Measurements from ENCODE around the gene INTU.
"Not testable (repeated sequence)": the region's sequence is repeated elsewhere in the genome, so short reads cannot be mapped to it uniquely, and the experiment has no call there.

The INTU gene

DNA sequence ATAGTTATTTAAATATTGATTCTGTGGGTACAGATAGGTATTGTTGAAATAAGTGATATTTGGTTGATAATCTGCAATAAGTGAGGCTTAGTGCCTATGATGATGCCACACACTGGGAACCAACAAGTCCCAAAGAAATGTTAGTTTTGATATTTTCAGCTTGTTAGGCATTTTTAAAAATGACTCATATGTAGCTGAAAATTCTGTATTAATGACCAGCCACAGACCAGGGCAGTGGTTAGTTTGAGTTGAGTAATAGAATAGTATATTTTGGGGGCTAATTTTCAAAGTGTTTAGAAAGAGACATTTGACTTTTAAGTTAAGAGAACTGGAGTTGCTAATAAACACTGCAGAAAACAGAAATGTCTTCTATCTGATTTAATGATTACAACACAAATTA, 9.4 kb downstream of the INTU start:
- peak in 1 of 2 donors; percentile 41 for DNase-seq (ENCODE audit: low read depth in 2 of 2)
- TF ChIP-seq, protein P1, sequence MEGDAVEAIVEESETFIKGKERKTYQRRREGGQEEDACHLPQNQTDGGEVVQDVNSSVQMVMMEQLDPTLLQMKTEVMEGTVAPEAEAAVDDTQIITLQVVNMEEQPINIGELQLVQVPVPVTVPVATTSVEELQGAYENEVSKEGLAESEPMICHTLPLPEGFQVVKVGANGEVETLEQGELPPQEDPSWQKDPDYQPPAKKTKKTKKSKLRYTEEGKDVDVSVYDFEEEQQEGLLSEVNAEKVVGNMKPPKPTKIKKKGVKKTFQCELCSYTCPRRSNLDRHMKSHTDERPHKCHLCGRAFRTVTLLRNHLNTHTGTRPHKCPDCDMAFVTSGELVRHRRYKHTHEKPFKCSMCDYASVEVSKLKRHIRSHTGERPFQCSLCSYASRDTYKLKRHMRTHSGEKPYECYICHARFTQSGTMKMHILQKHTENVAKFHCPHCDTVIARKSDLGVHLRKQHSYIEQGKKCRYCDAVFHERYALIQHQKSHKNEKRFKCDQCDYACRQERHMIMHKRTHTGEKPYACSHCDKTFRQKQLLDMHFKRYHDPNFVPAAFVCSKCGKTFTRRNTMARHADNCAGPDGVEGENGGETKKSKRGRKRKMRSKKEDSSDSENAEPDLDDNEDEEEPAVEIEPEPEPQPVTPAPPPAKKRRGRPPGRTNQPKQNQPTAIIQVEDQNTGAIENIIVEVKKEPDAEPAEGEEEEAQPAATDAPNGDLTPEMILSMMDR (IDR thresholded peaks at IDR 0.05; ENCODE audit: low read depth, low read length), result no peak
- H3K4me3 ChIP-seq (replicated peaks in 1 of 2; ENCODE audit: low read depth in 2 of 2, low read length in 2 of 2), result no peak overlapping the region

DNA sequence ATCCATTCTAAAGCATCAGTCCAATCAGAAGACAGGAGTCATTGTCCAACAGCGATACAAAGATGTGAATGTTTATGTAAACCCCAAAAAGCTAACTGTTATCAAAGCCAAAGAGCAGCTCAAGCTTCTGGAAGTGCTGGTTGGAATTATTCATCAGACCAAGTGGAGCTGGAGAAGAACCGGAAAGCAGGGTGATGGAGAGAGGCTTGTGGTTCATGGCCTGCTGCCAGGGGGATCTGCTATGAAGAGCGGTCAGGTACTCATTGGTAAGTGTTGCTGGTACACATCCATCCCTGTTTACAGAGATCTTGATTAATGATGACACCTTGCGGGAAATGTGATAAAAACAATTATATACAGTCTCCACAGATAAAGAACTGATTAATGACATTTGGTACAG, 11.0 kb downstream of the INTU start:
- TF ChIP-seq, protein P1 (IDR thresholded peaks at IDR 0.05; ENCODE audit: low read depth, low read length), result no peak
- no peak for DNase-seq (ENCODE audit: low read depth in 2 of 2)

DNA sequence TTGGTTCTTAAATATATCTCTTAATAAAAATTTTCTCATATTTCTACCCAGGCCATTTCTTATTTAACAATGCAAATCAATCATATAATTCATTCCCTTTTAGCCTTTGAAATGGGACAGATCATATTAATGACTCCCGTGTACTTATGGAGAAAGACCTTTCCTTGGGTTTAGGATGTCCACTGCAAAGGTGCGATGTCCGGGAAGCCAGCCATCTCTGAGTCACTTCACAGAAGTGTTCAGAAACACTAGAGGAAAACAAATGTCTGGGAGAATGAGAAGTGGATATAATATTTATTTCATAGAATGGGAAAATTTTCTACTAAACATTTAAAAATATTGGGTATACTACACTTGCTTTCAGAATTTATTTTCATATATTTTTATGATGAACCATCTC, 15.3 kb downstream of the INTU start:
- TF ChIP-seq, protein P1 (IDR thresholded peaks at IDR 0.05; ENCODE audit: low read depth, low read length), result no peak
- peak in 1 of 2 donors; percentile 35 for DNase-seq (ENCODE audit: low read depth in 2 of 2)
- H3K4me3 ChIP-seq (replicated peaks in 1 of 2; ENCODE audit: low read depth in 2 of 2, low read length in 2 of 2), result no peak overlapping the region

More for the DNA sequence above, 11.0 kb downstream of the INTU start:
- no peak overlapping the region for H3K4me3 ChIP-seq (replicated peaks in 1 of 2; ENCODE audit: low read depth in 2 of 2, low read length in 2 of 2)

DNA sequence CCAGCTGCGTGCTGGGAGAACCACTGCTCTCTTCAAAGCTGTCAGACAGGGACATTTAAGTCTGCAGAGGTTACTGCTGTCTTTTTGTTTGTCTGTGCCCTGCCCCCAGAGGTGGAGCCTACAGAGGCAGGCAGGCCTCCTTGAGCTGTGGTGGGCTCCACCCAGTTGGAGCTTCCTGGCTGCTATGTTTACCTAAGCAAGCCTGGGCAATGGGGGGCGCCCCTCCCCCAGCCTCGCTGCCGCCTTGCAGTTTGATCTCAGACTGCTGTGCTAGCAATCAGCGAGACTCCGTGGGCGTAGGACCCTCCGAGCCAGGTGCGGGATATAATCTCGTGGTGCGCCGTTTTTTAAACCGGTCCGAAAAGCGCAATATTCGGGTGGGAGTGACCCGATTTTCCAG, 22.8 kb downstream of the INTU start:
- H3K4me3 ChIP-seq (replicated peaks in 1 of 2; ENCODE audit: low read depth in 2 of 2, low read length in 2 of 2); DNase-seq (ENCODE audit: low read depth in 2 of 2): not testable (repeated sequence)

DNA sequence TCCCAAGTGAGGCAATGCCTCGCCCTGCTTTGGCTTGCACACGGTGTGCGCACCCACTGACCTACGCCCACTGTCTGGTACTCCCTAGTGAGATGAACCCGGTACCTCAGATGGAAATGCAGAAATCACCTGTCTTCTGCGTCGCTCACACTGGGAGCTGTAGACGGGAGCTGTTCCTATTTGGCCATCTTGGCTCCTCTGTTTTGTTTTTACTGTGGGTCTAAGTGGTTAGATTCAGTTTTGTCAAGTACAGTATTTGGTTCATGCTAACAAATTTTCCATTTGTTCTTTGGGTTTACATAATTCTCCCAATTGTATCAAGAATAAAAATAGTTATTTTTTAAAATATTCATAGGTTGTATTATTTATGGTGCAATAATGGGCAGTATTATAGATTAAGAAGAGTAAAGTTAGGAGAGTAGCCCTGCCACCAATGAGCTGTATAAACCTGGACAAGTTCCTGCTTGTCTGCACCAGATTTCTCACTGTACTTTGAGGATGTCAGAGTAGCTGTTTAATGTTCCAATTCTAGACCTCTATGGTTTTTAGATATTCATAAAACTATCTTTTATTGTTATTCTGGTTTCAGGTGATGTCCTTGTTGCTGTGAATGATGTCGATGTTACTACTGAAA, 23.4 kb downstream of the INTU start:
- no peak for DNase-seq (ENCODE audit: low read depth in 2 of 2)
- TF ChIP-seq, protein P1 (IDR thresholded peaks at IDR 0.05; ENCODE audit: low read depth, low read length), result no peak
- H3K4me3 ChIP-seq (replicated peaks in 1 of 2; ENCODE audit: low read depth in 2 of 2, low read length in 2 of 2), result no peak overlapping the region

DNA sequence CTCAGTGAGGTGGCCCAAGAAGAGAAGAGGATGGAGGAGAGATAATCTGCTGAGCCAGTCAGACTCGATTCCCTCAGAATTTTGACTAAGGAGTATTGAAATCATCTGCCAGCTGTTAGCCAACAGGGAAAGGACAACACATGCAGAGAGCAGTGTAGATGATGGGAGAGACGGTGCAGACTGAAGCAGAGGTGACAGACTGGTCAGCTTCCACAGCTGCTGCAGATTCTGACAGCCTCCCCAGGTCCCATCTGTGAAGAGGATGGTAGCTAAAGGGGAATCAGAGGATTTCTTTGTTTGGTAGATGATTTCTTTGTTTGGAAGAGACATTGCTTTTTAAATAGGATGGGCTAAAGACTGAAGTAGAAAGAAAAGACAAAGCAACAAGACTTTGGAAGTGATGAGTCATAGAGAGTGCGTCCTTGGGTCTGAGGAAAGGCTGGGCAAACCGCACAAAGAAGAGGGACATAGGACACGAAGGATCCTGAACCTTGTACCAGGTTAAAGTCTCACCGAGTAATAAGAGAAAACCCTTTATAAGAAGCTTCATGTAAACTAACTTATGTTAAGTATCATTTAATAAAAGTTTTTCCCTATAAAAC, 27.6 kb downstream of the INTU start:
- no peak for DNase-seq (ENCODE audit: low read depth in 2 of 2)
- TF ChIP-seq, protein P1 (IDR thresholded peaks at IDR 0.05; ENCODE audit: low read depth, low read length), result no peak
- no peak overlapping the region for H3K4me3 ChIP-seq (replicated peaks in 1 of 2; ENCODE audit: low read depth in 2 of 2, low read length in 2 of 2)

DNA sequence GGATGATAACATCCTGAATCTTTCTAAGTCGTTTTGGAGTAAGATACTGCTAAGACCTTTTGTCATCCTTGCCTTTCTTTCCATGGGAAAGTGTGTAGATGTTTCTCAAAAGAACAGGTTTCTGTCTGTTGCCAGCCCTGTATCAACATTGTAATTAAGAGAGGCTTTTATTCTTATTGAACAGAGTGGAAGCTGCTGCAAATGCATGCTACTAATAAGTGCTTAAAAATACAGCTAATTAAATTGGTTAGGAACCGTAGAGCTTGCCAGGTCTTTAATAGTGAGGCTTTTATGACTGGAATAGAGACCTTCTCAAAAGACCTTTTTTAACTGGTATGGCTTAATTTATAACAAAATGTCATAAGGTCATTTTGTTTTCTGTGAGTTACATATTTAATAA, 34.4 kb downstream of the INTU start:
- TF ChIP-seq, protein P1 (IDR thresholded peaks at IDR 0.05; ENCODE audit: low read depth, low read length), result no peak
- DNase-seq (ENCODE audit: low read depth in 2 of 2), result no peak
- no peak overlapping the region for H3K4me3 ChIP-seq (replicated peaks in 1 of 2; ENCODE audit: low read depth in 2 of 2, low read length in 2 of 2)

Data from cardiac fibroblast (primary cell).